Left hindlimb (tissue), 1 donor: Measurements from ENCODE around the gene CLEC3B.
"Not testable (repeated sequence)": the region's sequence is repeated elsewhere in the genome, so short reads cannot be mapped to it uniquely, and the experiment has no call there.

Source experiments
- DNase-seq: peaks from one replicate; pipeline ENCODE4 v3.0.0-alpha.2; 2018

Gene CLEC3B

DNA sequence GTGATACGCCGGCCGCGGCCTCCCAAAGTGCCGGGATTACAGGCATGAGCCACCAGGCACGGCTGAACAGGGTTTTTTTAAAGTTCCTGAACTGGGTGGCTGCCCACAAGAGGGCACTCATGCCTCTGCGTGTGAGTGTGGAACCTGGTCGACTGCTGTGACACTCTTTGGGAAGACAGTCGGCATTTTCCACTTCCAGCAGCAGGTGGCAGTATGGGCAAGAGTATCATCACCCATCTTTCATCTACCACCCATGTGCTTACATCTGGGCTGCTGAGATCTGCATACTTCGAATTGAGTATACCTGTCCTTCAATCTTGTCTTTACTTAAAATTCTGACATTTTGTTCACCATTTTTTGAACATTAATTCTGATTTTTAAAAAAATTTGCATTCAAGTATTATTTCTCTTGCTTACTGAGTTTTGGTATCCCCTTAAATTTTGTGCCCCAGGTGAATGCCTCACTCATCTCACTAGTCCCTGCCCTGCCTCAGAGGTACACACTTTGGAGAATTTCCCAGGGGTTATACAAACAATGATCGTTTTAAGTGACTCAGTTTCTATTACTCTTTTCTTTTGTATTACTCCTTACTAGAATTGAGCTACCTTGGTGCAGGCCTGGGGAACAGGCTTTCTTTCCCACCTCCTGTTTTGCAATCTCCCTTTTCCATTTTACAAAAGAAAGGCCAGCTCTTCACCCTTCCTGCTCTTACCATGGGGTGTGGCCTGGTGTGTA is 11.8 kb downstream of the CLEC3B start:
- DNase-seq, result peak; percentile 90

DNA sequence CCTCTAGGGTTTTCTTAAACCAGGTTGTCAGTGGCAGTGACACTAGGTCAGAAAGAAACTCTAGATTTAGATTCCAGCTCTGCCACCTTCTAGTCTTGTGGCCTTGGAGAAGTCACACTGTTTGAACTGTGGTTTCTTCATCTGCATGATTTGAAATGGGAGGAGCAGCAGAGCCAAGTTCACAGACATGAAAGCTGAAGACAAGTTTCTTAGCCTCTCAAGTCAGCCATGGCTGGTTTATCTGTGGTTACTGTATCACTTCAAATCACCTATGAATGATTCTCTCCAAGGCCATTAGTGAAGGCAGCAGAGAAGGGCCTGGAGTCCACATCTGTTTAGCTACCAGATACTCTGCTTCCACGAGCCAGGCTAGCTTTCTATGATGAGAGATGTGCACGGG is 15.6 kb downstream of the CLEC3B start:
- DNase-seq, result no peak

DNA sequence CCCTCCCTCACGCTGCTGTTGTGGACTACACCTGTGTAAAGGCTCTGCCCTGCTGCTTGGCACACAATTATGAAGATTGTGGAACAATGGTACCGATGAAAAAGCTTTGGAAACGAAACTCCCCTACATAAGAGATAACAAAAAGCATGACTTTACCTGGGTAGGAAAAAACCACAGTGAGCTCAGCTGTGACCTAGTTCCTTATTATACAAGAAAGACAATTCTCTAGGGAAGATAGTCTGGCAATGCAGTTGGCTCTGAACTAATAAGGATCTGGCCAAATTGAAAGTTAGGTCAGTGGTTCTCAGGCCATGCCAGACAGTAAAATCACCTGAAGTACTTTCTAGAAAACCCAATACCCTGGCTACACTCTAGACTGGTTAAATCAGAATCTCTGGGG is 16.1 kb downstream of the CLEC3B start:
- DNase-seq, result no peak

DNA sequence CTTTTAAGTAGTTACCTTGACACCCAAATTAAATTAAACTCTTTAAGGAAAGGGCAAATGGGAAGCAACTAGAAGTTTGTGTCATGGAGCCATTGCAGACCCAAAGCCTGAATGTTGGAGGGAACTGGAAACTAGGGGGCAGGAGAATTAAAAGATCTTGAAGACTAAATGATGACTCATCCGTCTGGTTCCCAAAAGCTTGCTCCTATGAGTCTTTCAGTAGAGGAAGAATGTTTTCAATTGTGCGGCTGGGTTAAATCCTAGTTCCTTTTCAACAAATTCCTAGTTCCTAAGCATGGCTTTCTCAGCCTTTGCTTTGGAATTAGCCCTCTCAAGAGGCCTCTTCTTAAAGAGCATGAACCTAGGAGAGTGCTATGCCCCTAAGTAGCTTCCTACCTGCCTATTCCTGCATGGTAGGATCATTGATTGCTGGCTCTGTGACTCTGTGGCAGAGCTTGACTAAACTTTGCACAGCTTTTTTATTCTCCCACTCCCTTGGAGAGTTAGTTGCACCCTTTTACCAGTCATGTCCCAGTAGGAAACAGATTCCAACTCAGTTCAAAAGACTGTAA is 17.7 kb downstream of the CLEC3B start:
- DNase-seq, result no peak

DNA sequence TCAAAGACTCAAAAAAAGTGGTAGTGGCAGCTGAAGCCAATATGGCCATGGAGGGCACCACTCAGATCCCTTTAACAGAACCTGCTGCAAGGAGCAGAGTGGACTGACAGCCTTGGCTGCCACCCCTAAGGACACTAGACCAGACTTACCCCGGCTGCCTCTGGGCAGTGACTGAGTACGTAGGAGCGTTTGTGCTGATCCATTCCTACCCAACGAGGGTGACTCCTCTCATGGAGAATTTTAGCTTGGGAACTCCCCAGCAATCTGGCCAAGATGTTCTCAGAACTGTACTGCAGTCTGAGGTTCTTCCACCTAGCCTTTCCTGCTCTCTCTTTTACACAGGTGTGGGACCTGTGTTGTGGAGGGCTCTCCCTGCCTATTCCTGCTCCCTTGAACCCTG is 22.1 kb downstream of the CLEC3B start:
- no peak for DNase-seq

DNA sequence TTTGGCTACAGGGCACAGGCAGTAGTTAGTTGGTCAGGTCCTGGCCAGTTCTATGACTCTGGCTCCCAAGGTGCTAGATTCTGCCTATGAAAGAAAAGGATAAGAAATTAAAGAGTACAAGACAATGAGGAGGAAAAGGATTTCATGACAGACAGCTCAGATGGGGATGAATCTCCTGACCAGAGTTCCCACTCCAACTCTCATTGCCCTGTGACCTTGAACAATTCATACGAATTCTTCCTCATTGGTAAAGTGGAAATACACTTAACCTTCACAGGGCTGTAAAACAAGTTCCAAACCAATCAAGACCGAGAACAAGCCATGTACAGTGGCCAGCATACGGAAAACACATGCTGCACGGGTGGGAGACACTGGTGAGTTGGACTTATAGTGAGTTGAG is 23.7 kb downstream of the CLEC3B start:
- DNase-seq, result no peak

DNA sequence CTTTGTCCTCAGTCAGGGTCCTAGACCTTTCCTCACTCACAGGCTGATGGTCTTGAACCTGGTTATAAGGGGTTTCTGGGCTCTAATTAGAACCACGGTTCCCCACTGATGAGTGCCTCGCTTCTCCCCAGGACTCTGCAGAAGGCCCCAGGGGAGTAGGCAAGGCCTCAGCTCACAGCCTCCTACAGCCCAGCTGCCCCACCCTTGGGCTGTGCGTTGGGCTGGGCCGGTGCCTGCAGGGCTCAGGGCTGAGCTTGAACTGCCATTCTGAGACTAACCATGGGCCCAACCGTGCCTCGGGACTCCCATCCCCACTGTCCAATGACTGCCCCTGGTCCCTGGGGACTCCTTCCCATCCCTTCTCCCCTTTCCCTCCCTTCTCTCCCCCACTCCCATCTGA is 25.6 kb downstream of the CLEC3B start:
- no peak for DNase-seq

DNA sequence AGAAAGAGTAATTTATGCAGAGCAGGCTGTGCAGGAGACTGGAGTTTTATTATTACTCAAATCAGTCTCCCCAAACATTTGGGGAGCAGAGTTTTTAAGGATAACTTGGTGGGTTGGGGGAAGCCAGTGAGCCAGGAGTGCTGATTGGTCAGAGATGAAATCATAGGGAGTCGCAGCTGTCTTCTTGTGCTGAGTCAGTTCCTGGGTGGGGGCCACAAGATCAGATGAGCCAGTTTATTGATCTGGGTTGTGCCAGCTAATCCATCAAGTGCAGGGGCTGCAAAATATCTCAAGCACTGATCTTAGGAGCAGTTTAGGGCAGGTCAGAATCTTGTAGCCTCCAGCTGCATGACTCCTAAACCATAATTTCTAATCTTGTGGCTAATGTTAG is 27.7 kb downstream of the CLEC3B start:
- not testable (repeated sequence) for DNase-seq

DNA sequence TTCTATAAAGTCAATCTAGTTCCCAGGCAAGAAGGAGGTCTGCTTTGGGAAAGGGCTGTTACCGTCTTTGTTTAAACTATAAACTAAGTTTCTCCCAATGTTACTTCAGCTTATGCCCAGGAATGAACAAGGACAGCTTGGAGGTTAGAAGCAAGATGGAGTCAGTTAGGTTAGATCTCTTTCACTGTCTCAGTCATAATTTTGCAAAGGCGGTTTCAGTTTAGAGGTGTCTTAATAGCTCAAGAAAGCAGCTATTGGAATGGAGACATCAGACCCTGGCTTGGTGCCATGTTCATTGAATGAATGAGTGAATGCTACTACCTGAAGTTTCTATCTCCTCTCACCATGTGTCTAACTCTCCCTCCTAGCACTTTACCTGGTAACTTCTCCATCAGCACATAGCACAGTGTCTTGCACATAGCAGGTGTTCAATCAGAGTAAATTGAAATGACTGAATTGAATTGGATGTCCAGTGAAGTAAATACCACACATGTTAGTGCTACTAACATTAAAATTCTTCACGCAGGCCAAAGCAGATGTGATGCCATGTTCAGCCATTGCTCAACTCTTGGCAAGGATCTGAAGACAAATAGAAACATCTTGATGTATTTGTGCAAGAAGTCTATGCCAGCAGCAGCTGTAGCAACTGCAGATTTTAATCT is 28.2 kb downstream of the CLEC3B start:
- DNase-seq, result no peak

DNA sequence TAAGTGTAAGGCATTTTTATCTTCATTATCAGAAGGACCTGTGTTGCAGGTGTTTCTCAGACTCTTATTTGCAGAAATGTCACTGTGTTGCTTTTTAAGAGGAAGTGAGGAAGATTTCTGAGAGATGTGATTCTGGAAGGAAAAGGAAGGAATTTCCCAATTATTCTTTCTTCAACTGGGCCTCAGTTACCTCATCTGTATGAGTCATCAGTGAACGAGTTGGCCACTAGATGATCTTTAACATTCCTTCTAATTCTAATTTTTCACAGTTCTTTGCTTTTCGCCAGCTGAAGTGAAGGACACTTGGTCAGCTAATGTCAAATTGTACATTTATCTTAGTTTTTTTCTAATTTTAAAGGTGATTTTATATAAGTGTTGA is 28.9 kb downstream of the CLEC3B start:
- DNase-seq, result no peak

DNA sequence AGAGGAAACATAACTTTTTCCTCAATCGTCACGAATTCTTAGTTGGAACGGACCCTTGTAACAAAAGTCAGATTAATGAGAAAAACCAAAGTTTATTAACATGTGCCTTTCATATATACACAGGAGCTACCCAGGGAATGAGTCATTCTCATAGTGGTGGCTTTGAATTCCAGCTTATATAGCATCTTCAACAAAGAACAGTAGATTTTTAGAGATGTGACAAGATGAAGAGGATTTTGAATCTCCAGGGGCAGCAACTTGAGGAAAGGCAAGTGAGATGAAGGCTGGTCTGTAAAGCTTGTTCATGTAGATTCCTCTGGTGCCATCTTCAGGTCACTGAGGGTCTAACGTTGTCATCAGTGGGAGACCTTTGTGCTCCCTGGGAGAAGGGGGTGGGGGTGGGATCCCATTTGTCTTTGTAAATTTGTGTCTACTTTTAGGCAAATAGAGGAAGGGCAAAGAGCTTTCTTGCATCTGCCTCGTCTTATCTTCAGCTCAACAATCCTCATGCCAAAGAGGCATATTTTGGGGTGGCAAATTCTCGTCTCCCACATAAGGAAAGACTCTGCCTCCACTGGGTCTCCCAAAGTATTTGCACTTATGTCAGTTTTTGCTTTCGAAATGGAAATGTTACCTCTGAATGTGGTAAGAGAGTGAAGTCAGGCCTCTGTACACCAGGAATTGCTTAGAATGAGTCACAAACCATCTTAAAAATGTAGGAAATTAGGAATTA is 29.5 kb downstream of the CLEC3B start:
- DNase-seq, result no peak

DNA sequence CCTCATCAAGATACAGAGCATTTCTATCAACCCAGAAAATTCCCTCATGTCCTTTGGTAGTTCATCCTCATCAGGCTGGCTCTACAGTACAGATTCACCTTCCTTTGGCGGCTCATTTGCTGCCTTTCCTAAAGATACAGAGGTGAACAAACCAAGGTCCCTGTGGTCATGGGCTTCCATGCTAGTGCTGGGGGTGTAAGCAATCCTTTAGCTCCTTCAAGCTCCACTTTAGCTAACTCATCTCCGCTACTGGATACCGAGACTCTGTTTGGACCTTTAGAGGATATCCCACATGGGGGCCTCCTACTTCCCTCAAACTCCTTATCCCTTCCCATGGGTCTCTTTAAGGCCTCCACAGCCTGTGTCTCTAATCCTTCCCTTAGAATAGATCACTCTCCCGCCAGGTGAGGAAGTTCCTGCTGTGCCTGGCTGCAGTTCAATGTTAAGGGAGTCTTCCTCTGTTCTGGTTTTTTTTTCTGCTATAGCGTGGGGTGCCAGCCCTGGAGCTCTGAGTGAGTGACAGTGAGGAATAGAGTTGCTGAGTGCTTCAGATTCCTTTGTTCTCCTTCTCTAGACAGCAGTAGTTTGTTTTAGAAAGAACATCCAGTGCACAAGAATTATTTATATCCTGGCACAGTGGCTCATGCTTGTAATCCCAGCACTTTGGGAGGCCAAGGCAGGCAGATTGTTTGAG is 30.7 kb downstream of the CLEC3B start:
- DNase-seq, result no peak

DNA sequence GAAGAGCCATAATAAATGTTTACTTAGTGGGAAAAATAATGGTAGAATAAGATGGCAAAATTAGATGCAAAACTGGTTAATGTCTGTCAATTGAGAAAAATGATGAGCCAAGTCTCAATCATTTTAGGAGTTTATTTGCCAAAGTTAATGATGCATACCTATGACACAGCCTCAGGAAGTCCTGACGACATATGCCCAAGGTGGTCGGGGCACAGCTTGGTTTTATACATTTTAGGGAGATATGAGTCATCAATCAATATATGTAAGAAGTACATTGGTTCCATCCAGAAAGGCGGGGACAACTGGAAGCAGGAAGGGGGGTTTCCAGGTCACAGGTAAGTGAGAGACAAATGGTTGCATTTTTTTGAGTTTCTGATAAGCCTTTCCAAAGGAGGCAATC is 31.5 kb downstream of the CLEC3B start:
- no peak for DNase-seq

DNA sequence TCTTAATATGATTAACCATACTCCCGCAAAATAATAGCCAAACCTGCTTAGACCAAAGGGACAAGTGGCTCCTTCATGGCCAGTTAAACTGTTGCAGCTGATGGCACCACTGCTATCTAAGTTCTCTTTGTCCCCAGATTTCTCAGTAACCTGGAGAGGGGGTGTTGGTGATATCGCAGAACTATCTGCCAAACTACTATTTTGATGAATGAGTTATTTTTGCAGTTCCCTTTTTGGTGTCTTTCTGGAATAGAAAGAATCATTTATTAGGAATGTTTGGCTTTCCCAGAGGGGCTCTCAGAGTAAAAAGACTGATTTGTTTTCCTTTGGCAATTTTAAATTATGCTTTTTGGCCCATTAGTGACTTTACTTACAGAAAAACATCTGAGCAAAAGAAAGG is 33.0 kb downstream of the CLEC3B start:
- DNase-seq, result no peak

DNA sequence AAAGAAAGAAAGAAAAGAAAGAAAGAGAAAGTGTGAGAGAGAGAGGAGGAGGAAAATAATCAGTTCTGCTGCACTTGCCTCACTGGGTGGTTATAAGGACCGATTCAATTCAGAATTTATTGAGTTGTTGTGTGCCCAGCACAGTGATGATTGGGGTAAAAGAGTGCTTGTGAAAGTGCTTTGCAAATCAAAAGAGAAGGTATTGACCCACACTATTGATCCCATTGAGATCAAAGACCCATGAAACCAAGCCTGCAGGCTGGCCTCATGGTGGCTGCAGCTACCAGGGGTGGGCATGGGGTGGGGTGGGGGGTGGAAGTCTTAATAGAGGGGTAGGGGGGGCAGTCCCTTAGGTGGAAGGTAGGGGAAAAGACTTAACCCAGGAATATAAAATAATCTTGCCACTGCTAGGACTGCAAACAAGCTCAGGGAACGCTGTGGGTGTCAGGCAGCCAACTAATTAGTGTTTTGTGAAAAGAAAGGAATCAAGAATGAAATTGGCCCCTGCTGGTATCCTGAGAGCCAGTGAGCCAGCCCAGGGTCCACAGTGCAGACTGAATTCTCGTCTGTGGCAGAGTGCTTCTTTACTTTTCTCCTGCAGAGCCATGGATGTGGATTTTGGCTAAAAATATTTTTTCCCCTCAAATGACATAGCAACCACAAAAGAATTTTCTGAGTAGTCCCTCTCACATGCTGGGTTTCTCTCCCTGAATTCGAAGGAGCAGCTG is 34.2 kb downstream of the CLEC3B start:
- DNase-seq, result no peak

DNA sequence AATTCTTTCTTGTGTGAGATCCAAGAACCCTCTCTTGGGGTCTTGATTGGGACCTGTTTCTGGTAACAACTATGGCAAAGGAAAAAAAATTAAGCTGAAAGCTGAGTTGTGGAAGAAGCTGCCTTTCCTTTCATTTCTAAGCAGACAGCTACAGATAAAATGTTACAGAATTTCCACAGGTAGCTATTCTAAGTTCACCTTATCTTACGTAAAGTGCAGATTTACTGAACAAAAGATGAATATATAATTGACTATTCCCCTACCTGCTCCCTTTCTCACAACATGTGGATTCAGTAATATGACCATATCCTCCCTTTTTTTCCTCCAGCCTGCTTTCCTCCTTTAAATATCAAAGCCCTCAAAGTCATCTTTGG is 36.6 kb downstream of the CLEC3B start:
- DNase-seq, result no peak

DNA sequence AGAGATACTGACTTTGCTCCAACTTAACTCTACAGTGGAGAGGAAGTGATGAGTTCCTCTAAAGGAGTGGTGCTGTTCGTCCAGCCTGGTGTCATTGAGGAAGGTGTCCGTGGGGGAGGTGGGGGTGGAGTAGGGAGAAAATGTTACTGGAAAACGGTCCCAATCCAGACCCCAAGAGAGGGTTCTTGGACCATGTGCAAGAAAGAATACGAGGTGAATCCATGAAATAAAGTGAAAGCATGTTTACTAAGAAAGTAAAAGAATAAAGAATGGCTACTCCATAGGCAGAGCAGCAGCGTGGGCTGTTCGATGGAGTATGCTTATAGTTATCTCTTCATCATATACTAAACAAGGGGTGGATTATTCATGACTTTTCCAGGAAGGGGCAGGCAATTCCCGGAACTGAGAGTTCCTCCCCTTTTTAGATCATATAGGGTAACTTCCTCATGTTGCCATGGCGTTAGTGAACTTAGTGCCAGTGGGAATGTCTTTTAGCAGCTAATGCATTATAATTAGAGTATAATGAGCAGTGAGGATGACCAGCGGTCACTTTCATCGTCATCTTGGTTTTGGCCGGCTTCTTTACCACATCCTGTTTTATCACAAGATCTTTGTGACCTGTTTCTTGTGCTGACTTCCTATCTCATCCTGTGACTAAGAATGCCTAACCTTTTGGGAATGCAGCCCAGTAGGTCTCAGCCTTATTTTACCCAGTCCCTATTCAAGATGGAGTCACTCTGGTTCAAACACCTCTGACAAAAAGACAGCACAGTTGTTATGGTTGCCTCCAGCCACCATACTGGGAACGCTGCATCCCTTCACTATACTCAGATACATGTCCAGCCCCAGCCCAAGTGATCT is 38.6 kb downstream of the CLEC3B start:
- peak; percentile 54 for DNase-seq

DNA sequence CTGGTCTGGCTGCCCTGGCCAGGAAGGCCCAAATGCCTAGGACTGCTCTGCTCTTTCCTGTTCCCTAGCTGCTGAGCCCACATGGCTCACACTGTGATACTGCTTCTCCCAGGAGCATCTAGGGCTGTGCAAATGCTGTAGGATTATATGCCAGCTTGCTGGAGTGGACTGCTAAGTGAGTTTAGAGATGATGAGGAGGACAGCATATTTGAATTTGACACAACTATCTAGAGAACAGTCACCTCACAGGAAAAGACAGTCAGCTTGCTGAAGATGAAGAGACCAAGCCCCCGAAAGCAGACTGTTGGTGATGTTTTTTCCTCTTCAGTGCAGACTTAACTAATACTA is 39.2 kb downstream of the CLEC3B start:
- DNase-seq, result no peak

DNA sequence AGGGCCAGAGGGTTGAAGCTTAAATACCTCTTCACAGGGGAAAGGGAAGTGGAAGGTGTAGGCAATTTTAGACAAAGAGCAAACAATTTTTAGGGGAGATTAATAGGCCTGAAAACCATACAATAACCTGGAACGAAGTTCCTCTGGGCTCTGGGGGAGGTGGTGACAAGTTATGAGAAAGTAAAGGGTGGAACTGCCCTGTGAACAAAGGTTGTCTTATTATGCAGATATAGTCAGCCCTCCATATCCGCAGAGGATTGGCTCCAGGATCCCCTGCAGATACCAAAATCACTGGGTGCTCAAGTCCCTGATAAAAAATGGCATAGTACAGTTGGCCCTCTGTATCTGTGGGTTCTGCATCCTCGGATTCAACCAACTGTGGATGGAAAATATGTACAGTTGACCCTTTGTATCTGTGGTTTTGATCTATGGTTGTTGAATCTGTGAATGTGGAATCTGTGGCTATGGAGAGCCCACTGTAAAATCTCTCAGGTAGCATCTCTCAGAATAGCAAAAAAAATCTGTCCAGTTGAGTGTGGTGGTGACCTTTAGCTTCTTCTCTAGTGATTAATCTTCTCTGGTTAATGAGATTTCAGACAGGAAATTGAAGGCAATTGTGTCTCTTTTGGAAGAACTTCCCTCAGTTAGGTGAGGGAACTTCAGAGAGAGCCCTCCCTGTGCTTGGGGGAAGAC is 40.2 kb downstream of the CLEC3B start:
- no peak for DNase-seq

DNA sequence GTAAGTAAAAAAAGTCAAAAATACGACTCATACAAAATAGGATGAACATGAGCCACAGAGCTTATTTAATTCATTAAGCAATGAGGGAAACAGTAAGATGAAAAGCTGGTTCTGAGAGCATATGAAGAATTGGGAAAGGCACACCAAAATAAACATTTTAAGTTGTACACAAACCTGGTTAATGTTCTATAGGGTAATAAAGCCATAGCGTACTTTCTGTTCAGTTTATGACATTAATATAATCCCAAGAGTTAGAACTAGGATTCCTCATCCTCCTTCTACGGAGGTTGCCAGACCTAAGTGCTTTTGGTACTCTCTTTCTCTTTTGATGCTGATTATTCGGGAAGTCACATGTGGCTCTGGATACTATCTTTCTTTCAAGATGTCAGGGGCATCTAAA is 41.4 kb downstream of the CLEC3B start:
- DNase-seq, result no peak

DNA sequence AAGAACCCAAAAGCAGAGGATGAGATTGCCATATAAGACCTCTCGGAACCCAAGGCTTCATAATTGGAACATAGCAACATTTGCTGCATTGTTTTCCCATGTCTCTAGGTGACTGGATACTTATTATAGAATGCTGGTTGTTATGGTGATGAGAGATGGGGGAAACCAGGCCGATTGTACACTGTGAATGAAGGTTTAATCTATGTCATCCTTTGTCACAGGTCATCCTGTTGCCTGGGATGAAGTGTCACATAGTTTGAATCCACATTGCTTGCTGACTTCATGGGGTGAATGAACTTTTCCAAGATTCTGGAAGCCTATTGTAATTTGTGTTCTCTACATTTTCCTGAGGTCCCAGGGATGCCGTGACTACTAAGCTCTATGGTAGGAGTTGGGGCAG is 41.8 kb downstream of the CLEC3B start:
- DNase-seq, result no peak
